Measurements from ENCODE around the gene STON1. TPM values are rescaled to one million over a fixed set of nuclear protein-coding genes. Genes with fewer than 3 reads are reported as not detected.

Gene STON1
- total and polyA plus RNA-seq, 2 of the 4 experiments (the other 2 are of a cell fraction): 4.0 to 5.7 TPM

- Histone ChIP-seq H3K14ac (replicated peaks; ENCODE audit: low read depth, low read length) (no peak overlapping the region), H3K4ac (ENCODE audit: low read depth, low read length) (no peak overlapping the region), H2AK9ac (replicated peaks; ENCODE audit: low read depth, low read length, poor library complexity) (no peak overlapping the region), H3K79me1 (ENCODE audit: low read depth in 1 of 2, low read length in 2 of 2) (no peaks in the 10 kb centered on the region; a peak in 1 of 4 replicates), H2BK20ac (ENCODE audit: low read depth, low read length) (no peak overlapping the region), H3K27me3 (ENCODE audit: control insufficient read depth, insufficient read depth, low read length) (no peaks in the 10 kb centered on the region), H3K9me3 (ENCODE audit: control insufficient read depth, insufficient read depth, low read length) (no peaks in the 10 kb centered on the region), H4K8ac (ENCODE audit: low read depth in 2 of 2, low read length in 2 of 2) (no peak overlapping the region), H4K20me1 (ENCODE audit: insufficient read depth, low read length) (no peaks in the 10 kb centered on the region), H2BK120ac (ENCODE audit: low read depth, low read length) (0 out of 2 replicates have a peak overlapping the region, but pooled peaks have one; percentile 12), H2BK5ac (ENCODE audit: low read depth, low read length, poor library complexity, severe bottlenecking) (no peak overlapping the region), H2AK5ac (ENCODE audit: low read depth, low read length) (no peak overlapping the region), H3K36me3 (ENCODE audit: control insufficient read depth, insufficient read depth, low read length) (peaks cover 10% of the 10 kb centered on the region), H3K9me1 (ENCODE audit: insufficient read depth, low read length) (no peaks in the 10 kb centered on the region), H3K27ac (ENCODE audit: insufficient read depth, low read length) (no peak overlapping the region), H3K9ac (ENCODE audit: low read depth, low read length) (no peak overlapping the region), H2AFZ (replicated peaks; ENCODE audit: low read length, poor library complexity) (no peak overlapping the region), H4K91ac (ENCODE audit: insufficient read depth, low read depth, low read length) (no peak overlapping the region), H3K18ac (ENCODE audit: low read depth, low read length) (no peak overlapping the region), H3K4me3 (ENCODE audit: insufficient read depth, low read depth, low read length) (no peak overlapping the region), H3K4me2 (ENCODE audit: low read depth, low read length) (no peak overlapping the region), H3K56ac (ENCODE audit: extremely low read depth, insufficient read depth, low read length) (no peak overlapping the region), H4K5ac (ENCODE audit: low read depth, low read length) (no peak overlapping the region), H2BK15ac (ENCODE audit: low read depth, low read length) (no peak overlapping the region), H3K4me1 (ENCODE audit: control insufficient read depth, insufficient read depth, low read length) (no peaks in the 10 kb centered on the region; the same call in 1 of the 2 replicates), H3K23ac (ENCODE audit: low read depth, low read length) (no peak overlapping the region)
- WGBS, 2 experiments (ENCODE audit: extremely low coverage in 2 of 2, insufficient read length in 1 of 2): no CpG with 5 or more reads among the region's 2 CpGs
- BruUV-seq (replicated peaks): no TSS peak
- peak; percentile 36; the same call in 1 of the 2 replicates for TF ChIP-seq FOS (IDR thresholded peaks at IDR 0.05; ENCODE audit: low read depth, low read length)
- TF ChIP-seq ELK1 (IDR thresholded peaks at IDR 0.05; ENCODE audit: borderline replicate concordance, low read depth, low read length): no peak
- TF ChIP-seq RAD21 (IDR thresholded peaks at IDR 0.05; ENCODE audit: low read length): no peak
- intact Hi-C loops (cut with micrococcal nuclease) (no loop called here), dilution Hi-C loops (cut with HindIII; ENCODE audit: low sequenced_read_pairs, unreplicated experiment) (no loop called here), in situ Hi-C loops (cut with MboI; ENCODE audit: low sequenced_read_pairs) (no loop called here)
- DNase-seq (peak; percentile 82), ATAC-seq (ENCODE audit: low read depth) (peak; percentile 61)
- ChIA-PET CTCF (interaction anchor here (0.6 to 0.9 kb wide), 2 partner anchors 8 to 13 kb away, joined by 3 to 4 read pairs; no protein-coding TSS in a partner anchor), POLR2A (ENCODE audit: unreplicated experiment) (no interaction called here)
Observed at GRCh38 chr2:48496849-48497248, 33.1 kb upstream of the STON1 start.
